Skeletal muscle cell (primary cell): ENCODE results near the gene NECAP2.

ENCODE experiments used
- DNase-seq: peaks from one replicate; pipeline ENCODE4 v3.0.0-alpha.2; 2010; ENCODE audit warnings: low read depth
- H3K4me3 ChIP-seq: 2 replicates; pipeline ENCODE4 v1.5.1; 2011; ENCODE audit warnings: low read depth, mild to moderate bottlenecking, control low read depth, low read length, moderate library complexity

NECAP2 gene

DNA sequence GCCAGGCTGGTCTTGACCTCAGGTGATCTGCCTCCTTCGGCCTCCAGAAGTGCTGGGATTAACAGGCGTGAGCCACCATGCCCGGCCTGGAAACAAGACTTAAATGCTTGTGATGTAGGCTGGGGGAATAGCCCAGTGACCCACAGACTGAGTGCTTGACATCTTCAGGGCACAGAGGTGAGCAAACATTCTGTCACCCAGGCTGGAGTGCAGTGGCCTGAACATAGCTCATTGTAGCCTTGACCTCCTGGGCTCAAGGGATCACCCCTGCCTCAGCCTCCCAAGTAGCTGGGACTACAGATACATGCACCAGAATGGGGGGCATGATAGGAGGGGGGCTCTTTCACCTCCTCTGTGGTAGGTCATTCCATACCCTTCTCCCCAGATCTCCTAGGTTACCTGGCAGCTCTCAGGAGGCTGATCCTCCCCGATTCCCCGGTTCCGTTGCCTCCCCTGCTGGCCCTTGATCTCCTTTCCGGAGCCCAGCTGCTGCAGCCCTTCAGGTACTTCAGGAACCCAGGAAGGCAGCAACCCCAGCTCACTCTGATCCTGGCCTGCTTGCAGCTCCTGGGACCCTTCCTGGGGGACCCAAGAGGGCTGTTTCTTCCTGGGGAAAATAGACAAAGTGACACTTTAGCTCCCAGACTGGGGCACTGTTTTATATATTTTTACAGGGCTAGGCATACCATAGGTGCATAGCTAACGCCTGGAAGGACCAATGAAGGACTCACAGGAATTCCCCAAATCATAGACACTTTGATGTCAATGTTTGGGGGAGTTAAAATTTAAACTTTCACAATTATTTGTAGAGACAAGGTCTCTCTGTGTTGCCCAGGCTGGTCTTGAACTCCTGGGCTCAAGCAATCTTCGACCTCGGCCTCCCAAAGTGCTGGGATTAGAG, 15.1 kb upstream of the NECAP2 start:
- no peak for DNase-seq
- H3K4me3 ChIP-seq, result no peak overlapping the region

GRCh38 chr1:16430606-16431005, 9.9 kb upstream of the NECAP2 start:
- DNase-seq, result no peak
- H3K4me3 ChIP-seq, result no peak overlapping the region

DNA sequence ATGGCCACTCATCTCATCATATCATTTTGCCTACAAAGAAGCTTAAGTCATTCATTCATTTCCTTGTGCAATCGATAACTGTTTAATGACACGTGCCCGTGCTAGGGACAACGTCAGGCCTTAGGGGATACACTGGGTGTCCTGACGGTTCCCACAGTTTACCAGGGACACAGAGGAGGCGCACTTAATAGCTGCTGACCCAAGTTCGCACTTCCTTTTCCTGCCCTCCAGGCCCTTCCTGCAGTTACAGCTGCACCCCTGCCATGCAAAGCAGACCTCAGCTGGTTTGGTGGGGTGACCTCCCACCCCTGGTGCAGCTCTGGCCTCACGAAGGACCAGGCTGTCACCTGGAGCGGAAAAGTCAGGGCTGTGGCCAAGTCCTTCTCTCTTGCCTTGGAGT, 7.5 kb upstream of the NECAP2 start:
- DNase-seq, result no peak
- H3K4me3 ChIP-seq, result no peak overlapping the region

DNA sequence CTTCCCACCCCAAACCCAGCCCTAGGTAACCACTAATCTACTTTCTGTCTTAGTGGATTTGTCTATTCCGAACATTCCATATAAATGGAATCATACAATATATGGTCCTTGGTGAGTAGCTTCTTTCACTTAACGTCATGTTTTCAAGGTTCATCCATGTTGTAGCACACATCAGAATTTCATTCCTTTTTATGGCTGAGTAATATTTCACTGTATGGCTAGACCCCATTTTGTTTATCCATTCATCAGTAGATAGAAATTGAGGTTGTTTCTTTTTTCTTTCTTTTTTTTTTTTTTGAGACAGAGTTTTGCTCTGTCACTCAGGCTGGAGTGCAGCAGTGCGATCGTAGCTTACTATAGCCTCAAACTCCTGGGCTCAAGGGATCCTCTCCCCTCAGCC, 6.5 kb upstream of the NECAP2 start:
- DNase-seq, result no peak
- H3K4me3 ChIP-seq, result no peak overlapping the region

DNA sequence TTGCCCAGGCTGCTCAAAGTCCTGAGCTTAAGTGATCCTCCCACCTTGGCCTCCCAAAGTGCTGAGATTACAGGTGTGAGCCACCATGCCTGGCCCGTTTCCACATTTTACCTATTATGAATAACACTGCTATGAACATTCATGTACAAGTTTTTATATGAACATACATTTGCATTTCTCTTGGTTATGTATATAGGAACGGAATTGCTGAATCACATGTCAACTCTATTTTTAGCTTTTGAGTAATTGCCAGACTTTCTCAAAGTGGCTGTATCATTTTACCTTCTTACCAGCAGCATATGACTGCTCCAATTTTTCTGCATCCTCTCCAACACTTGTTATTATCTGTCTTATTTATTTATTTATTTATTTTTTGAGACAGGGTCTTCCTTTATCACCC, 6.0 kb upstream of the NECAP2 start:
- DNase-seq, result no peak

DNA sequence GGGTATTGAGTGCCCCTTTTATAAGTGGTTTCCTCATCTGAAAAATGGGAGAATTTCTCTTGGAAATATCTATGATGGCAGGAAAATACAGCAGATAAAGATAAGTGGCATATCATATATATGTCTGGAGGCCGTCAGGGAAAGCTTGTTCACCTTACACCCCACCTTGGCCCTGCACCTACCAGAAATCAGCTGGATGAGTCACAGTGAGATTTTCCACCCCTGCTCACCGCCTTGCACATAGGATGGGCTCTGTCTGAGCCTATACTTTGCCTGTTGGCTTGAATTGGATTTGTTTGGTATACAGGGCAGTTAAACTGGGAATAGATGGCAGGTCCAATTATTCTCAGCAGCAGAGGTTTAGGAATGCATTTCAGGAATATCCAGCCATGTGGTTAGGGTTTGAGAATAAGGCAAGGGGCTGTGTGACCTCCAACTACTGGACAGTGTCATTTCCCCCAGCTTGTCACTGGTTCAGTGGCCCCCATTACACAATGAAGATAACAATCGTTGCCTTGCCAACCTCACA, 3.5 kb upstream of the NECAP2 start, which contains the start of gene SPATA21:
Gene SPATA21 (minus strand): TSS at position 479 of the 529 bp plus-strand sequence. CDS start 6,053 bp downstream, outside the sequence.
- H3K4me3 ChIP-seq, result no peak within 1 kb of the TSS
- DNase-seq, result no peak

More for the DNA sequence above, 6.0 kb upstream of the NECAP2 start:
- H3K4me3 ChIP-seq, result no peak overlapping the region

GRCh38 chr1:16438516-16438915, 2.0 kb upstream of the NECAP2 start:
- no peak overlapping the region for H3K4me3 ChIP-seq
- DNase-seq, result no peak

DNA sequence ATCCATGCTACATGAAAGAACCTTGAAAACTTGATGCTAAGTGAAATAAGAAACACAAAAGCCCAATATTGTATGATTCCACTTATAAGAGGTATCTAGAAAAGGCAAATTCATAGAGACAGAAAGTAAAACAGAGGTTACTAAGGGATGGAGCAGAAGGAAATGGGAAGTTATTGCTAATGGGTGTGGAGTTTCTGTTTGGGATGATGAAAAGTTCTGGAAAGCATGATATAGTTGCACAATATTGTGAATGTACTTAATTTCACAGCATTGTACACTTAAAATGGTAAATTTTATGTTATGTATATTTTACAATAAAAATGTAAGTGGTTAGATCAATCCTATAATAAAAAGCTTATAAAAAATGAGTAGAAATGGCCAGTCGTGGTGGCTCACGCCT, 1.6 kb upstream of the NECAP2 start:
- DNase-seq, result no peak
- no peak overlapping the region for H3K4me3 ChIP-seq

DNA sequence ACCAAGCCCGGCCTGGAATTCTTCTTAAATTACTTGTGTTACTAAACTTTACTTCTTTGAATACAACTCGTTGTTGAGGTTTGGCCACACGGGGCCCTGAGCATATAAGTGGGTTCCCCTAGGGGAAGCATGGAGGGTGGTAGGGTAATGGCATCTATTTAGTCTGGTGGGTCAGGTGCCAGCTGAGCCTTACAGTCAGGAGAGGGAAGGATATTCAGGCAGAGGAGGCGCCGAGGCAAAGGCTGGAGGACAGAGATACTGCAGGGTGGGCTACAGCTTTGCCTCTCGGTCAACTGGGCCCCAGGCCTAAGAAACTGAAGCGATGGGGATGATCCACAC, 424 bp upstream of the NECAP2 start:
- peak overlapping the region; percentile 100 for H3K4me3 ChIP-seq
- DNase-seq, result no peak

- H3K4me3 ChIP-seq, result peak overlapping the region; percentile 100
- no peak for DNase-seq
These were observed 750 bp downstream of the NECAP2 start for GRCh38 chr1:16441282-16441665.

- H3K4me3 ChIP-seq, result no peak overlapping the region
- DNase-seq, result no peak
These were observed 1.7 kb downstream of the NECAP2 start for GRCh38 chr1:16442265-16442664.

DNA sequence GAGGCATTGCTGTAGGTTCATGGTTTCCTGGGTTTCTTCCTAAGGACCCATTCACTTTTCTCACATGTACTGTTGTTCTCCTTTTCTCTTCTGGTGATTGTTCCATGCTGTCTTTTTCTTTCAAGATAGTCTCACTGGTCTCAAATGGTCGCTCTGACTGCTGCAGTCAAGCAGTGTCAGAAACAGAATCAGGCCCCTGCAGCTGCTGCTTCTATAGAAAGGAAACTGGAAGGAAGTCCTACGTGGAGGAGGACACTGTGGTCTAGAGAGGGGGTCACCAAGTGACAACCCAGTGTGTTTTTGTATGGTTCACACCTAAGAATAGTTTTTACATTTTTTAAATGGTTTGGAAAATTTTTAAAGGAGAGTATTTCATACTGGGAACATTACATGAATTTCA, 2.4 kb downstream of the NECAP2 start:
- no peak for DNase-seq
- no peak overlapping the region for H3K4me3 ChIP-seq

GRCh38 chr1:16443975-16444770, 3.6 kb downstream of the NECAP2 start:
- no peak for DNase-seq
- no peak overlapping the region for H3K4me3 ChIP-seq

DNA sequence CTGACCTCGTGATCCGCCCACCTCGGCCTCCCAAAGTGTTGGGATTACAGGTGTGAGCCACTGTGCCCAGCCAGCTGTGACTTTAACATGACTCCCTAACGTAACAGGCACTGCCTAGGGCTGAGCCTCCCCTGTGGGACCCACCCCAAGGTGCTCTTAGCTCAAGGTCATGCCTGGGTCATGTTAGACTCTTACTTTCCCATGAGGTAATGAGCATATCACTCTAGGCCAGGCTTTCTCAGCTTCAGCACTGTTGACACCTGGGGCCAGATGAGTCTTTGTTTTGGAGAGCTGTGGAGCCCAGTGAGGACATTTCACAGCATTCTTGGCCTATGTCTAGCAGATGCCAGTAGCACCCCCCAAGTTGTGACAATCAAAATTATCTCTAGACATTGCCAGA, 4.5 kb downstream of the NECAP2 start:
- DNase-seq, result no peak
- no peak overlapping the region for H3K4me3 ChIP-seq

- H3K4me3 ChIP-seq, result no peak overlapping the region
- DNase-seq, result no peak
These were observed 5.6 kb downstream of the NECAP2 start for GRCh38 chr1:16446116-16446515.

DNA sequence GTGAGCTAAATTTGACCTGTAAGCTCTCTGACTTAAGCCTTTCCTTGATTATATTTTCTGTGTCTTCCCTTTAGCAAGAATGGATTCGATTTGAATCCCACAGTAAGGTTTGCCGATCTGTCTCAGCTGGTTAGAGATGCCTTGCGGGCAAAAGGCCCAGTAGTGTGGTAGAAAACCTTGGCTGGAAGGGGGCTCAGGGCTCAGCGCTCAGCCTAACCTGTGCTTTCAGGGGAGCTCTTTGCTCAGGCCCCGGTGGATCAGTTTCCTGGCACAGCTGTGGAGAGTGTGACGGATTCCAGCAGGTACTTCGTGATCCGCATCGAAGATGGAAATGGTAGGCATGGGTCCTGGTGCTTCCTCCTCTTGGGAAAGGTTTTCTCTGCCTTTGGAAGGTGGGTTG, 7.1 kb downstream of the NECAP2 start:
- no peak for DNase-seq
- no peak overlapping the region for H3K4me3 ChIP-seq

DNA sequence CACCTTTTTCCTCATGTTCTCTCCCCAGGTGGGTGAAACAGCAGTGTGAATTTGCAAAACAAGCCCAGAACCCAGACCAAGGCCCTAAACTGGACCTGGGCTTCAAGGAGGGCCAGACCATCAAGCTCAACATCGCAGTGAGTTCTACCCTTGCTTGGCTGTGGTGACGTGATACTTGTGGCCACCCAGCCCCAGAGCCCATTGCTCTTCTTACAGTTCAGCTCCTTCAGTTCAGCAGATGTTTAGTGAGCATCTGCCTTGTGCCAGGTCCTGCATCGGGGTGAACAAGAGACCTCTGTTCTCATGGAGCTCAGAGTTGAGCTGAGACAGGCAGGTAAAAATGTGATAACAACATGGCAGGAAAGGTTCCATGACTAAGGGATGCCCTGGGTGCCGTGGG, 8.5 kb downstream of the NECAP2 start:
- no peak for DNase-seq
- no peak overlapping the region for H3K4me3 ChIP-seq

DNA sequence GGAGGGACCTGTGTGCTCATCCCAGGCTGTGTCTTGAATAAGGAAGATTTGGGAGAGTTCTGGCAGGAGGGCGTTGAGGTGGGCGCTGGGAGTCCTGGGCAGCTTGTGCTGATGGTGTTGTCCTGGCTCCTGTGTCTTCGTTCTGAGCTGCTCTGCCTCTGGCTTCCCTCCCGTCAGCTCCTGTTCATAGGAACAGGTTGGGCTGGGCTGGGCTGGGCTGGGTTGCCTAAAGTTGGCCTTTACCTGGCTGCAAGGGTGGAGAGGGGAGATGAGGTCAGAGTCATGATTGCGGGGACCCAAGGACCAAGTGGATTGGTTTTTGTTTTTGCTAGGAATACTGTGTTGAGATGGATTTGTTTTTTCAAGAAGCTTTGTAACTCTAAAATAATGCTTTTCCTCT, 9.1 kb downstream of the NECAP2 start:
- no peak overlapping the region for H3K4me3 ChIP-seq
- no peak for DNase-seq

- H3K4me3 ChIP-seq, result no peak overlapping the region
- no peak for DNase-seq
These were observed 10.4 kb downstream of the NECAP2 start for GRCh38 chr1:16450863-16451481.
